GM18907 (cell line): ENCODE results near the gene COBL.

ENCODE experiments used
- ATAC-seq: cut with Tn5 transposase; IDR thresholded peaks from one replicate; pipeline ENCODE4 v1.9.1; 2021; ENCODE audit warnings: mild to moderate bottlenecking, moderate library complexity; ENCODE audit not compliant: unreplicated experiment

COBL gene

GRCh38 chr7:51152706-51153200 is 163.9 kb downstream of the COBL start:
- no peak for ATAC-seq

- ATAC-seq, result no peak
Measured at GRCh38 chr7:51151455-51151854, 165.2 kb downstream of the COBL start.

- no peak for ATAC-seq
Measured at GRCh38 chr7:51150193-51150592, 166.4 kb downstream of the COBL start.

DNA sequence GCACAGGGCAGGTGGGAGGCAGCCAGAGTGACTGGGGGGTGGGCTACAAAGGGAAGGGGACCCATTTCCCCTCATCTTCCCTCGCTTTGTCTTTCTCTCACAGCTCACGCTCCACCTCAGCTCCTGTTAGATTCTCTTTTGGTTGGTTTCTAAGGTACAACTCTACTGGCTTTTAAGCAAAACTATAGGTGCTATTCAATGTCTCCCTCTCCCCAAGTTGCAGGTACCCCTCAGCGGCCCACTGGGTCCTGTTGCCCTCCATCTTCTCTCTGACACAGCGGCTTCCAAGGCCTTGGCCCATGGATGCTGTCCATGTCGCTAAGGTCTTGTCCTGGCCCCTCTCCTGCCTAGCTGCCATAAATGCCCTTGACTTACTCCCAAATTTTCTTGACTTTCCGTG is 168.4 kb downstream of the COBL start:
- ATAC-seq, result no peak

GRCh38 chr7:51146816-51147586 is 169.6 kb downstream of the COBL start:
- ATAC-seq, result no peak

DNA sequence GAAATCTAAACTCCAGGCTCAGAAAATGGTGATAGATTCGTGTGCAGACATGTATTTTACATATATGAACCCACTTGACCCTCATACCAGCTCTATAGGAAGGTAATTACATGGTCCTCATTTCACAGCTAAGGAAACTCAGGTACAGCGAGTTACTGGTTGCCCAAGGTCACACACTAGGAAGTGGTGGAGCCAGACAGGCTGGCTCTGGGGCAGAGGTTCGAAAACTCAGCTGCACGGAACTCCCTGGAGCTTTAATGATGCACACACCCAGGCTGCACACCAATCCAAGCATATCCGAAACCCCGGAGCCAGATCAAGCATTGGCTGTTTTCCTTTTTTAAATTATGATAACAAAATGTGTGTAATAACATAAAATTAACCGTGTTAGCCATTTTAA is 172.4 kb downstream of the COBL start:
- ATAC-seq, result no peak

DNA sequence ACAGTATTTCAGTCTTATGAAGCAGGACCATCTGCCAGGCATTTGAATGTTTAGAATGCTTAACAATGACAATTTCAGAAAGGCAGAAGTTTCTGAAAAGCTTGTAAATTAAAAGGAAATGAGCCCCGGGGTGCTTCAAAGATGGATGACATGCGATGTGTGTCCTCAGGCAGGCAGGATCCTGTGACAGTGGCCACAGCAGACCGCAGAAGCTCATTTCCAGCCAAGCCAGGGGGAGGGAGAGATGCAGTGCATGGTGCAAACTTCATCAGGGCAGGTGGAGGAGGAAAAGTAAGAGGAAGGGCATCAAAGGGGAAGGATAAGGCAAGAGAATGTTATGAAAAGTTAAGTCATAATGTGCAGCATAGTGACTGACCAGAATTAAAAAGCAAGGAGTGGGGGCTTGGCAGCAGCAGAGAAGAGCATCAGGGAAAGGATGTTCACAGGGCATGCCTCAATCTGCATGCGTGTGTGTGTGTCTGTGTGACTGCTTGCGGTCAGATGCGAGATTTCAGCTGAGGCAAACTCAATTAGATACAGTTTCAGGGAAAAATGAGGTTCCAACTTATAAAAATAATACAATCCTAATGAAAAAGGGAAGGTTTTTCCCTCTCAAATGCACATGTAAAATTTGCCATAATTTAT is 173.7 kb downstream of the COBL start:
- no peak for ATAC-seq

- no peak for ATAC-seq
Measured at GRCh38 chr7:51141451-51142003, 175.1 kb downstream of the COBL start.

- ATAC-seq, result no peak
Measured at GRCh38 chr7:51140199-51141164, 176.1 kb downstream of the COBL start.

GRCh38 chr7:51139796-51140195 is 176.8 kb downstream of the COBL start:
- no peak for ATAC-seq

GRCh38 chr7:51138123-51139085 is 178.2 kb downstream of the COBL start:
- no peak for ATAC-seq

GRCh38 chr7:51135576-51135975 is 181.0 kb downstream of the COBL start:
- ATAC-seq, result no peak

DNA sequence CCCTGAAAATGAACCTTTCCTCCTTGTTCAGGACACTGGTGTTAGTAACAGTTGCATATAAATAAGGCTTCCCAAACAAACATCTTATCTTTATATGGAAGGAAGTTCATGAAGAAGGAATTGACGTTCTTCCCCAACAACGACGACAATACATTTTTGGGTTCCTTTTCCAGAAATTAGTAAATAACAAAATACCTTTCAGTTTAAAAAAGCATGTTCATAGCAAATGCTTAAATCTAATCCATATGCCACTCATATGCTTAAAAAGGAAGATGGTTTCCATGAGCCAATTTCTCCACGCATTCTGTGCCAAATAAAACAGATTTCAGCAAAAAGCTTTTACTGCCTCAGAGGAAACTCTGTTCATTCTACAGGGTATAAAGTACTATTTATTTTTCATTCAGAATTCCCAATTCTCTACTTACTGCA is 182.6 kb downstream of the COBL start:
- no peak for ATAC-seq

DNA sequence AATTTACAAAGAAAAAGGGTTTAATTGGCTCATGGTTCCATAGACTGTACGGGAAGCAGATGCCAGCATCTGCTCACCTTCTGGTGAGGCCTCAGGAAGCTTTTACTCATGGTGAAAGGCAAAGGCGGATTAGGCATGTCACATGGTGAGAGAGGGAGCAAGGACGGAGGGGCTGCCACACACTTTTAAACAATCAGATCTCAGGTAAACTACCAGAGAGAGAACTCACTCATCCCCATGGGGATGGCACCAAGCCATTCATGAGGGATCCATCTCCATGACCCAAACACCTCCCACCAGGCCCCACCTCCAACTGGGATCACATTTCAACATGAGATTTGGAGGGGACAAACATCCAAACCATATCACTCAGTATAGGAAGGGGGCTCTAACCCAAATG is 183.9 kb downstream of the COBL start:
- no peak for ATAC-seq

- no peak for ATAC-seq
Measured at GRCh38 chr7:51129527-51130472, 186.8 kb downstream of the COBL start.

- no peak for ATAC-seq
Measured at GRCh38 chr7:51128545-51129435, 187.8 kb downstream of the COBL start.

DNA sequence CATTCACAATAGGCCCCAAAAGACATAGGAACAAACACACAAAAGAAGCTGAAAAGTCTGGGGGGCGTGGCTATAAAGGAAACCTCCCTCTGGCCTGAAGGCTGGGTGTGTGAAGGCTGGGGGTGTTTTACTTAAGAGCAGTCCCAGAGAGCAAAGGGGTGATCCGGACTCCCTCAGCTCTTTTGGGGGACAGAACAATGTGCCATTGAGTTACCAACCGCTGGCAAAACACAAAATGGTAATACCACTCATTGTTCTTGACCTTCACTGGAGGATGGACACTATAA is 189.0 kb downstream of the COBL start:
- ATAC-seq, result no peak
